Lung (tissue), 12 donors: Measurements from ENCODE around the gene MATN1. TPM values are rescaled to one million over a fixed set of nuclear protein-coding genes. Genes with fewer than 3 reads are reported as not detected.

Source experiments
- ATAC-seq: fragments of 200-7000 bp; cut with Tn5 transposase; one replicate; pipeline ENCODE4 v1.9.1; 2020; ENCODE audit warnings: moderate number of reproducible peaks; ENCODE audit not compliant: insufficient read depth, low FRiP score
- DNase-seq, 3 donors: peaks; one replicate each; pipeline ENCODE4 v3.0.0-alpha.2; 2013 to 2017
- H3K27ac ChIP-seq, 2 donors: one replicate each; pipeline ENCODE4 v1.5.1; 2013; ENCODE audit warnings: mild to moderate bottlenecking in 2 of 2, moderate library complexity in 2 of 2, control low read depth in 1 of 2, inconsistent platforms in 1 of 2, low read depth in 1 of 2, low read length in 1 of 2
- H3K27me3 ChIP-seq, 3 donors: one replicate each; pipeline ENCODE4 v1.5.1; 2013; ENCODE audit warnings: low read length in 2 of 3; ENCODE audit not compliant: control insufficient read depth in 3 of 3, insufficient read depth in 3 of 3
- H3K36me3 ChIP-seq, 4 donors: one replicate each; pipeline ENCODE4 v1.5.1; 2013; ENCODE audit warnings: low read length in 4 of 4, mild to moderate bottlenecking in 1 of 4, moderate library complexity in 1 of 4; ENCODE audit not compliant: control insufficient read depth in 4 of 4, insufficient read depth in 4 of 4
- H3K4me1 ChIP-seq, 5 donors: one replicate each; pipeline ENCODE4 v1.5.1; 2013; ENCODE audit warnings: low read length in 5 of 5, mild to moderate bottlenecking in 2 of 5, moderate library complexity in 1 of 5; ENCODE audit not compliant: control insufficient read depth in 5 of 5, insufficient read depth in 5 of 5
- H3K4me3 ChIP-seq: one replicate; pipeline ENCODE4 v1.5.1; 2013; ENCODE audit warnings: mild to moderate bottlenecking, control low read depth, moderate library complexity
- H3K9ac ChIP-seq, 2 donors: one replicate each; pipeline ENCODE4 v1.5.1; 2013; ENCODE audit warnings: low read length in 2 of 2, control low read depth in 1 of 2; ENCODE audit not compliant: insufficient read depth in 1 of 2
- H3K9me3 ChIP-seq, 4 donors: one replicate each; pipeline ENCODE4 v1.5.1; 2013; ENCODE audit warnings: low read length in 3 of 4, mild to moderate bottlenecking in 1 of 4, moderate library complexity in 1 of 4; ENCODE audit not compliant: control insufficient read depth in 4 of 4, insufficient read depth in 3 of 4
- WGBS, 2 donors: extraction: QIAGEN DNeasy Blood & Tissue Kit; methylation state at CpG; one replicate each; pipeline ENCODE4 v1.1.7; 2013; 5-methylcytosine and 5-hydroxymethylcytosine counted together
- polyA plus RNA-seq, 2 donors: library from polyadenylated mRNA; stranded (reverse); fragments of 200-250 nt; gene quantifications; one replicate each; pipeline ENCODE4 v1.2.1, GENCODE V29; 2013
- total RNA-seq, 2 donors: library from RNA; depleted of rRNA in 1 of 2; stranded (reverse); fragments of >200 nt in 1 of 2; gene quantifications; one replicate each; pipeline ENCODE4 v1.2.1, GENCODE V29; 2014 to 2021
- TF ChIP-seq, protein P1 (sequence below): IDR thresholded peaks from 2 replicates; pipeline ENCODE4 v1.5.1; 2012; ENCODE audit warnings: mild to moderate bottlenecking; ENCODE audit errors: control extremely low read depth, extremely low read depth
- donor health status: control.
- donor health status: control.
- donor health status: Bipolar disorder and iron deficiency.
- donor health status: healthy.
- donor health status: DM: yes; HTN: yes; CAD: no.

Gene MATN1
- total and polyA plus RNA-seq, 4 donors: 0.15 to 0.57 (median 0.17) TPM

- WGBS, 2 donors: 93 to 95% methylated on average over 8 of the region's 8 CpGs
- ATAC-seq: no peak
- TF ChIP-seq, protein P1, sequence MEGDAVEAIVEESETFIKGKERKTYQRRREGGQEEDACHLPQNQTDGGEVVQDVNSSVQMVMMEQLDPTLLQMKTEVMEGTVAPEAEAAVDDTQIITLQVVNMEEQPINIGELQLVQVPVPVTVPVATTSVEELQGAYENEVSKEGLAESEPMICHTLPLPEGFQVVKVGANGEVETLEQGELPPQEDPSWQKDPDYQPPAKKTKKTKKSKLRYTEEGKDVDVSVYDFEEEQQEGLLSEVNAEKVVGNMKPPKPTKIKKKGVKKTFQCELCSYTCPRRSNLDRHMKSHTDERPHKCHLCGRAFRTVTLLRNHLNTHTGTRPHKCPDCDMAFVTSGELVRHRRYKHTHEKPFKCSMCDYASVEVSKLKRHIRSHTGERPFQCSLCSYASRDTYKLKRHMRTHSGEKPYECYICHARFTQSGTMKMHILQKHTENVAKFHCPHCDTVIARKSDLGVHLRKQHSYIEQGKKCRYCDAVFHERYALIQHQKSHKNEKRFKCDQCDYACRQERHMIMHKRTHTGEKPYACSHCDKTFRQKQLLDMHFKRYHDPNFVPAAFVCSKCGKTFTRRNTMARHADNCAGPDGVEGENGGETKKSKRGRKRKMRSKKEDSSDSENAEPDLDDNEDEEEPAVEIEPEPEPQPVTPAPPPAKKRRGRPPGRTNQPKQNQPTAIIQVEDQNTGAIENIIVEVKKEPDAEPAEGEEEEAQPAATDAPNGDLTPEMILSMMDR: no peak
These were observed 8.8 kb downstream of the MATN1 start for GRCh38 chr1:30714536-30715090.

DNA sequence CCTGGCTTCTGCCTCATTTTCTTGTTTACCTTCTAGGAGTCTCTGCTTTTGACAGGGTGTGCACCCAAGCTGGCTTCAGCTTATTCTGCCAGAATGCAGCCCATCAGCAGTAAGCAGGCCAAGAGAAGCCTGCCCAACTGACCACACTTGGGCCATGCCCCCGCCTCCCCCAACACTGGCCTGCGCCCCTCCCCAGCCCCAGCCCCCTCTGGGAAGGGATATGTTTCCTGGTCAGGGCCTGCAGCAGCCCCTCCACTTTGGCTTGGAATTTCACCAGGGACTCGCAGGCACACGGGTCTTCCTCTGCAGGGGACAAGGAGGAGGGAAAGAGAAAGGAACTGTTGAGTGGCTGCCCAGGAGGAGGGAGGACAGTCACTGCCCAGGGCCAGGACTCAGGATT lies 9.4 kb downstream of the MATN1 start:
- TF ChIP-seq, protein P1: no peak
- DNase-seq: no peak
- H3K27ac ChIP-seq: no peak overlapping the region
- no peaks in the 10 kb centered on the region for H3K27me3 ChIP-seq
- WGBS, 2 donors: 68 to 71% methylated on average over 4 of the region's 4 CpGs
- no peaks in the 10 kb centered on the region for H3K36me3 ChIP-seq
- peaks cover 0 to 5% (median under 1%) of the 10 kb centered on the region in 4 donors for H3K9me3 ChIP-seq
- H3K9ac ChIP-seq: no peak overlapping the region
- H3K4me3 ChIP-seq: no peak overlapping the region
- no peak for ATAC-seq
- peaks cover 0 to 16% (median 0%) of the 10 kb centered on the region in 5 donors for H3K4me1 ChIP-seq

More at GRCh38 chr1:30714536-30715090, 8.8 kb downstream of the MATN1 start:
- Histone ChIP-seq H3K27me3 (no peaks in the 10 kb centered on the region), H3K9me3 (peaks cover 0 to 5% (median under 1%) of the 10 kb centered on the region in 4 donors), H3K4me3 (no peak overlapping the region), H3K4me1 (peaks cover 0 to 22% (median 0%) of the 10 kb centered on the region in 5 donors), H3K9ac (no peak overlapping the region), H3K27ac (no peak overlapping the region), H3K36me3 (no peaks in the 10 kb centered on the region)
- DNase-seq: no peak

- no peak overlapping the region for H3K4me3 ChIP-seq
- no peaks in the 10 kb centered on the region for H3K27me3 ChIP-seq
- H3K4me1 ChIP-seq: peaks cover 0 to 12% (median 0%) of the 10 kb centered on the region in 5 donors
- 43 to 70% methylated on average over 12 of the region's 12 CpGs for WGBS, 2 donors
- no peaks in the 10 kb centered on the region for H3K36me3 ChIP-seq
- TF ChIP-seq, protein P1: no peak
- H3K27ac ChIP-seq: no peak overlapping the region
- H3K9ac ChIP-seq: no peak overlapping the region
- ATAC-seq: no peak
- H3K9me3 ChIP-seq: peaks cover 0 to 5% (median under 1%) of the 10 kb centered on the region in 4 donors
- peak; percentile 68 to 85 (median 77) for DNase-seq
These were observed 10.1 kb downstream of the MATN1 start for GRCh38 chr1:30713311-30713710.

DNA sequence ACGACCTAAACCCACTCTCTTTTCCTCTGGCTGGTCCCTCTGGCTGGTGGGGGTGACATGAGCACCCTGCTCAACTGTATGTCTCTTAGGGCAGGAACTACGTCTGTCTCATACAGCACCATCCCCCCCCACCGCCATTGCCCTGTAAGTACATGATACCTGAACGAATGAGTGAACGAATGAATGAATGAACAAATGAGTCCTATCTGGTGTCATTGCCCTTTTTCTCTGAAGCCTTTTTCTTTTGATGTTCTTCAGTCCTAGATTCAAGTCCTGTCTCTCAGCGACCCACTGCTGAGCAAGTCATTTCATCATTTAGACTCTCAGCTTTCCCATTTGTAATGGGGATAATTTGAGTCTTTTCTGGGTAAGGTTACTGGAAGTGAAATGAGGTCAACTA lies 10.8 kb downstream of the MATN1 start:
- Histone ChIP-seq H3K4me3 (no peak overlapping the region), H3K27ac (no peak overlapping the region), H3K27me3 (no peaks in the 10 kb centered on the region), H3K9me3 (peaks cover 0 to 5% (median under 1%) of the 10 kb centered on the region in 4 donors), H3K4me1 (peaks cover 0 to 12% (median 0%) of the 10 kb centered on the region in 5 donors), H3K36me3 (no peaks in the 10 kb centered on the region), H3K9ac (no peak overlapping the region)
- ATAC-seq: no peak
- TF ChIP-seq, protein P1: no peak
- 85 to 88% methylated on average over 6 of the region's 6 CpGs for WGBS, 2 donors
- no peak for DNase-seq
